Measurements from ENCODE around the gene GOLPH3L. TPM values are rescaled to one million over a fixed set of nuclear protein-coding genes. Genes with fewer than 3 reads are reported as not detected.

Gene GOLPH3L
- total and polyA plus RNA-seq, 10 of the 15 experiments (the other 5 are each of a cell fraction or from before 2014, with no cell fraction given) = 7.7 to 29.9 (median 19.2) TPM

- TF ChIP-seq ZBTB4 (CRISPR knock-in tag; IDR thresholded peaks at IDR 0.05) (no peak), IKZF2 (IDR thresholded peaks at IDR 0.05) (no peak), HDAC6 (IDR thresholded peaks at IDR 0.05; ENCODE audit: unreplicated experiment) (no peak), IRF3 (IDR thresholded peaks at IDR 0.05) (no peak), USF1 (IDR thresholded peaks at IDR 0.05; ENCODE audit: borderline replicate concordance, extremely low read length, insufficient read depth, low read depth, low read length) (no peak), RB1 (IDR thresholded peaks at IDR 0.05; ENCODE audit: borderline replicate concordance) (no peak), MYB (IDR thresholded peaks at IDR 0.05; ENCODE audit: borderline replicate concordance, low read depth, low read length) (no peak), TAF1 (IDR thresholded peaks at IDR 0.05; ENCODE audit: borderline replicate concordance, low read depth, low read length) (no peak), NFXL1 (IDR thresholded peaks at IDR 0.05; ENCODE audit: borderline replicate concordance) (no peak), RUNX3 (IDR thresholded peaks at IDR 0.05; ENCODE audit: low read length) (peak; percentile 93), ATF3 (IDR thresholded peaks at IDR 0.05; ENCODE audit: borderline replicate concordance, extremely low read depth, low read depth, low read length) (no peak), RELA (IDR thresholded peaks at IDR 0.05; ENCODE audit: borderline replicate concordance, partially characterized antibody) (no peak), BCLAF1 (IDR thresholded peaks at IDR 0.05) (no peak), HCFC1 (IDR thresholded peaks at IDR 0.05; ENCODE audit: low read length) (no peak), PRDM15 (CRISPR knock-in tag; IDR thresholded peaks at IDR 0.05) (no peak), MAX (IDR thresholded peaks at IDR 0.05; ENCODE audit: low read depth, low read length) (no peak), NR2C2 (IDR thresholded peaks at IDR 0.05; ENCODE audit: borderline replicate concordance, control insufficient read depth, insufficient read length, low read depth) (no peak)
Observed at GRCh38 chr1:150708595-150708994, 11.6 kb upstream of the GOLPH3L start (continued).
